IPS DF 19.7 (cell line): Measurements from ENCODE around the gene GATAD2A.
"Not testable (repeated sequence)": the region's sequence is repeated elsewhere in the genome, so short reads cannot be mapped to it uniquely, and the experiment has no call there.

Experiments
- DNase-seq: peaks from one replicate; pipeline ENCODE4 v3.0.0-alpha.2; 2013; ENCODE audit warnings: low read depth, low spot score

GATAD2A gene

DNA sequence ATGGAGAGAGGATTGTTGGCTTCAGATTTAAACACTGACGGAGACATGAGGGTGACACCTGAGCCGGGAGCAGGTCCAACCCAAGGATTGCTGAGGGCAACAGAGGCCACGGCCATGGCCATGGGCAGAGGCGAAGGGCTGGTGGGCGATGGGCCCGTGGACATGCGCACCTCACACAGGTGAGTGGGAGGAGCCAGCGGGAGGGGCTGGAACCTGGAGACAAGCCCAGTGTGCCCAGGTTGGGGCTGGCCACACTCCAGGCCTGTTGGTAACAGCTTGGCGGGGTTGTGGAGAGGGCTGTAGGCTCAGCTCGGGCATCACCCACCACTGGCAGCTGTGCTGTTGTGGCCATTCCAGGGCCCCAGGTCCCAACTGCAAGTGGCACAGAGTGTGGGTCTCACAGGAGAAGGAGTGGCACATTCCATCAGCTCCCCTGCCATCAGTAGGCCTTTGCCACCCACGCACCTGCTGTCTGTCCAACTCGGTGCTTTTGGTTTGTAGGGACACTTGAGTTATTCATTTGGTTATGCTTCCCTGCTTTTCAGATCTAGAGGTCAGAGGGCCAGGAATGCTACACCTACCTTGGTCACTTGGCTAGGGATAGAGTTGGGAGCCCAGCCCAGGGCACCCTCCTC lies 60.1 kb downstream of the GATAD2A start:
- no peak for DNase-seq

DNA sequence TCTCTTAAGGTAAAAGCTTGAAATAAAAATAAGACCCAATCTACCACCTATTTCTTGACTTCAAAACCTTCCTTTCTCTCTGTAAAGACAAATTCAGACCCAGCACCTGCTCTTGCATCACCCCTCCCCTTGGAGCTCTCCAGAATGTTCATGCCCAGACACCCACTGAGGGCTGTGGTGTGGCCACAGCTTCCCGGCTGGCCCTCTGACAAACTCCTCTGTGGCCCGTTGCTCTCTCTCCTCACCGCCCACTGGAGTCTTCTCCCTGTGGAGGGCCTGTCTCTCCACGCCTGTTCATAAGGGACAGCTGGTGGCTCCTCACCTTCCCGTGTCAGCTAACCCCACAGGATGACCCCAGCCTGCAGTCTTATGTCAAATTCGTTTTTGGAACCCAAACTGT lies 60.7 kb downstream of the GATAD2A start:
- no peak for DNase-seq

- no peak for DNase-seq
These were observed 63.1 kb downstream of the GATAD2A start for GRCh38 chr19:19468424-19469050.

DNA sequence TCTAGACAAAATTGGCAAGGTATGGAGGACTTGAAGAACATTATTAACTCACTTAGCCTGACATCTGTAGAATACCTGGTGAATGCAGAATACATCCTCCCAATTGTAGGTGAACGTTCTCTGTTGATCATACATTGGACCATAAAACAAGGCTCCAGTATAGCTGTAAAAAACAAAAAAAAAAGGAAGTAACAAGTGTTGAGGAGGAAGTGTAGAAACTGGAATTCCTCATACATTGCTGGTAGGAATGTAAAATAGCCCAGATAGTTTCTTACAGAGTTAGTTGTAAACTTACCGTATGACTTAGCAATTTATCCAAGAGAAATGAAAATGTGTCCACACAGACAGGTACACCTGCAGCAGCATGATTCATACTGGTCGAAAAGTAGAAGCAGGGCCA lies 65.1 kb downstream of the GATAD2A start:
- no peak for DNase-seq

DNA sequence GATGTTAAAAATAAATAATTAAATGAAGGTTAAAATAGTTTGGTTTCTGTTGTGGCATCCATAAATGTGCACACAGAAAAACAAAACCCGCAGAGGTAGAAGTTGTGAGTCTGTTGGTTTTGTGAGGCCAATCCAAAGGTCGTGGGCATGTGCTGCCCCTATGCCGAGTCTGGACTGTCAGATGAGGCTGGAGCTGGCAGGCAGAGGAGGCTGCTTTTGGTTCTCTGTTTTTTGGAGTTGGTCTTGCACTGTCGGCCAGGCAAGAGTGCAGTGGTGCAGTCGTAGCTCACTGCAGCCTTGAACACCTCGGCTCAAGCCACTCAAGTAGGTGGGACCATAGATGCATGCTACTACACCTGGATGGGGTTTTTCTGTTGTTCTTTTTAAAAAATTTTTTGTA lies 66.2 kb downstream of the GATAD2A start:
- no peak for DNase-seq

- not testable (repeated sequence) for DNase-seq
These were observed 66.6 kb downstream of the GATAD2A start for GRCh38 chr19:19472106-19472505.

DNA sequence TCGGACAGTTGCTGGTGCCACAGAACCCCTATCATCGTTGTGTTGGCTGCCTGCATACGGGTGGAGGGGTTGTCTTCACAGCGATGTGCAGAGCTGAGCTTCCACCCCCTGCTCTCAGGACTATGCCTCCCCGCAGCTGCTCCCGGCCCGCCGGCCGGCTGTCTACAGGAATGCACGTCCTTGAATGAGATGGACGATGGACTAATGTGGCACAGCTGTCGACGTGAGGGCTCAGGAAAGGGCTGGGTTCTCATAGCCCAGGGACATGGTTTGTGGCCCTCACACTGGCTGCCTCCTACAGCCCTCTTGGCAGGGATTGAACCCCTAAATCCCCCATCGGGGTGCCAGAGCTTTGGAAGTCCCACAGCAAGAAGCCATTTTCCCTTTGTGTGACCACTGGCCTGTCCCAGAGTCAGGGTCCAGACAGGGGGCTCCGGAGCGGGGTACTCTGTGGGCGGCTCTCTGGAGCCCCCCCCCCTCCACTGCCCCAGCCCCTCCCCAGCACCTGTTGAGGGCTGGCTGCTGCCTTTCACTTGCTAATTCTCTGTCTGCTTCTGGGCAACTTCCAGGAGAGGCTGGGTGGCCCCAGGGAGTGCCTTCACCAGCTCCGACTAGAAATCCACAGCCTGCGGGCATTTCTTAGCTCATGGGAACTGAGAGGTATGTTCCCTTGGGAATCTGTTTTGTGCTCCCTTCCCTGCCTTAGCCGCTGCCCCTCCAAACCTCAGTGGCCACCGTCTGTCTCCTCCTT lies 69.7 kb downstream of the GATAD2A start:
- DNase-seq = no peak

- DNase-seq = no peak
These were observed 70.7 kb downstream of the GATAD2A start for GRCh38 chr19:19475849-19476828.

GRCh38 chr19:19477705-19478383 lies 72.4 kb downstream of the GATAD2A start:
- DNase-seq = no peak

- no peak for DNase-seq
These were observed 75.2 kb downstream of the GATAD2A start for GRCh38 chr19:19480688-19481087.

GRCh38 chr19:19482809-19483596 lies 77.5 kb downstream of the GATAD2A start:
- DNase-seq = no peak

- no peak for DNase-seq
These were observed 79.9 kb downstream of the GATAD2A start for GRCh38 chr19:19485161-19485997.

- DNase-seq = no peak
These were observed 80.5 kb downstream of the GATAD2A start for GRCh38 chr19:19485998-19486290.

DNA sequence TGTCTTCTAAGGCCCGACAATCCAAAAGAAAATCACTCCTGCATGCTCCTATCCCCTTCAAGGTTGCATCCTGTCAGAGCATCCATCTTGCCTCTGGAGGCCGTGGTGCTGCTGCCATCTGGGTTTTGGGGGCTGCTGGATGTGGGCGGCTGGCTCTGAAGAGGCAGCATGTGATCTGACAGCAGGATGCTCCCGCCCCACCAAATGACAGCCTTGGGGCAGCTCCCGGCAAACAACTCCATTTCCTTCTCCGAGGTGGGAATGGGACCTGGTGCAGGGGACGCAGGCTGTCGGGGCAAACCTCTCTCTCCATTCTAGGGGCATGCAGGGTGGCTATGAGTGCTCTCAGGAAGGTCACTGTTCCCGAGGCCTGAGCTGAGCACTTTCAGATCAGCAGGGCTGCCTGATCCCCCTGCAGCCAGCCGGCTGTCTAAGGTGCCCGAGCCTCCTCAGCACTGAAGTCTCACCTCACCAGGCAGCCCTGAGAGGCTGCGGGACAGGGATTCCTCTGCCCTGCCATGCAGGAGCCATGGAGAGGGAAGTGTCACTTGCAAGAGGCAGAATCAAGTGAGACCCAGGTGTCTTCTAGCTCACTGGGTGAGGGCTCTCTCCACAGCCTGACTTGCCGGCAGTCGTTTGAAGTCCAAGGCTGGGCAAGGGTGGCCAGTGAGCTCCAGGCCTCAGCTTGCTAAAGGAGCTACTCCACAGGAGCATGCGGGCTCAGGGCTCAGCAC lies 81.0 kb downstream of the GATAD2A start:
- DNase-seq = no peak

GRCh38 chr19:19487077-19487949 lies 81.8 kb downstream of the GATAD2A start:
- no peak for DNase-seq

DNA sequence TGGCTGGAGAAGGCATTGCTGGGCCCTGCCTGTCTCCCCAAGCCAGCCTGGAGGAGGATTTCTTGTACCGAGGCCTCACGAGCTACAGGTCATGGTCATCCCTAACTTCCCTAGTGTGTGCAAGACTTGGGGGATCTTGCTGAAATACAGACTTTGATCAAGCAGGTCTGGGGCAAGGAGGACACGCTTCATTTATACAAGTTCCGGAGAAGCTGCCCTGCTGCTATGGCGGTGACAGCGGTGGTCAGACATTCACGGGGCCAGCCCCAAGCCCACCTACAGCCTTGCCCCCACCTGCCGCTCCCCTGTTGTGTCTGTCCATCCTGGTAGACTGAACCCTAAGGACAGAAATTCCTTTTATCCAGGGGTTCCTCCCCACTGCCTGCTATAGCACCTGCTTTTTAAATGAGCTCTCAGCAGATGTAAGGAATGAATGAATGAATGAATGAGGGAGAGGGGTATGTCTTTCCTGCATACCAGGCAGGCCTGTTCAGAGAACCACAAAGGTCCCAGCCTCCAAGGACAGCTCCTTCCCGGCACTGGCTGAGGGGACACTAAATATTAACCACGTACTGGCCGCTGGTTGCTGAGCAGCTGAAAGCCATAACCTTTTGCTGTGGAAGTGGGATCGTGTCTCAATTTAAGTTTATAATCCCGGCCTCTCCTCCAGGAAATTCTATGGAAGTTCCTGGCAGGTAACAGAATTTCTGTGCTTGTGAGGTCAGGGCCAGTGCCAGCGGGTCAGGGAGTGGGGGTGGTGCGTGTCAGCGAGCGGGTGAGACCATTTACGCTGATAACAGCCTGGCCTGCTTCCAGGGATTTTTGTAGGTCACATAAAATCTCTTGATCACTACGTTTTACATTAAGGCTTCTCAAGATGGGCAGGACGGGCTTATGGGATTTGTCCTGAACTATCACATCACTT lies 82.7 kb downstream of the GATAD2A start:
- no peak for DNase-seq
